AG10803 (cell line): ENCODE measurements around the gene APH1A.

Experiments used
- DNase-seq: peaks from one replicate; pipeline ENCODE4 v3.0.0; 2010; ENCODE audit warnings: low read depth
- H3K4me3 ChIP-seq: 2 replicates; pipeline ENCODE4 v1.5.1; 2011; ENCODE audit warnings: mild to moderate bottlenecking, low read length, control low read depth
- CTCF ChIP-seq: conservative IDR thresholded peaks from 2 replicates; pipeline ENCODE4 v1.5.1; 2011; ENCODE audit warnings: mild to moderate bottlenecking, low read length, control low read depth, inconsistent platforms

Gene APH1A

DNA sequence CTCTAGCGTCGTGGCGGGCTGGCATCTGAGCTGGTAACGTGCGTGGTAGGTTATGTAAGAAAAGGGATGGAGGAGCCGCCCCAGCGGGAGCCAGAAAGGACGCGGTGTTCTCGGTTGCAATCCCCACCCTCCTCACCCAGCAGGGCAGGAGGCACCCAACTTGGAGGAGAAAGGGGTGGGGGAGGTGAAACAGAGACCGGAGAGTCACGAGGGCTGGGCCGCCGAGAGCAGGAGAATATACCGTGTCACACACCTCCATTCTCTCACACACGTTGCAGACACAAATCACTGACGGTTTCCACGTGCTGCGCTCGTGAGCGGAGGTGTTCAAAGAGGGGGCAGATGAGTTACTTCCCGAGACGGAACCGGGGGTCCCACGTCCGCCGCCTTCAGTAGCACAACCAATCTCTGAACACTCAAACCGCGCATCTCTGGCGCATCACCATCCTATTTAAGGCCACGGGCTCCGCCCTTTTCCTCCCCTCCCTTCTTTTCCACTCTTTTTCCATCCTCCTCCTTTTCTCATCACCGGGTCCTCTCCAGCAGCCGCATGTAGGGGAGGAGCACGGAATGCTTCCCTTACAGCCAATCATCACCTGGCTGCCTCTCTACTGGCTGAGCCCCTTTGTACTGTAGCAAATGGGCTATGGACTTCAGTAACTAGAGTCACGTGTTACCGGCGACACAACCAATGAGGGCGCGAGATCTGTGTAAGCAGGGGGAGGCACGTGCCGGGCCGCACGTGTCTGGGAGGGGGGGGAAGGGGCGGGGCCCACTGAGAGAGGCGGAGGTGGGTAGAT is 13.1 kb upstream of the APH1A start, which contains the start of gene CIART:
TSS of gene CIART (plus strand) at position 797 of the 800 bp plus-strand sequence. CDS start 714 bp downstream, outside the sequence.
- no peak for TF ChIP-seq CTCF
- H3K4me3 ChIP-seq = peak within 1 kb of the TSS; percentile 82
- peak; percentile 100 for DNase-seq

- TF ChIP-seq CTCF = peak; percentile 78
- DNase-seq = peak; percentile 72
- H3K4me3 ChIP-seq = peak overlapping the region; percentile 82
Observed at GRCh38 chr1:150281221-150281757, 12.5 kb upstream of the APH1A start.

DNA sequence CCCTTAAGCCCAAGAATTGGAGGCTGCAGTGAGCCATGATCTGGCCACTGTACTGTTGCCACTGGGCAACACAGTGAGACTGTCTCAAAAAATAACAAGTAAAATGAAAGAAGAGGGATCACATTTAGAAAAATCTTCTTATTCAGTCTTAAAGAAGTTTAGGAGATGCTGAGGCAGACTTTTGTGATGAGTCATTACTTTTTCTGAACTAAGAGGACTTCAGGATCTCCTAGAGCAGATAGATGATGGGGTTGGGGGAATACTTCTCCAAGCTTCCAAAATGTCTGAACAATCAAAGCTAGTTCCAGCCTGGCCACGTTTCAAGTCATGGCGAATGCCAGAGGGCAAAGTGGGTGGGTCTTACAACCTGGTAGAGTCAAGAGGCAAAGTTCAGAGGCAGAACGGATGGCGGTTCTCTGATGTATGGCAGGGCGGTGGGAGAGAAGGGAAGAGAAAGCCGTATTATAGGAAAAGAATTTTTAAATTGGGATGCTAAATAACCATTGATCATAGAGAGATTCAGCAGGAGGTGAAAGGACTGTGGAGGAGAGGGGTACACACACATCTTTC is 11.4 kb upstream of the APH1A start:
- DNase-seq = no peak
- H3K4me3 ChIP-seq = no peak overlapping the region
- TF ChIP-seq CTCF = no peak

- TF ChIP-seq CTCF = no peak
- H3K4me3 ChIP-seq = no peak overlapping the region
- no peak for DNase-seq
Observed at GRCh38 chr1:150273311-150273710, 4.5 kb upstream of the APH1A start.

GRCh38 chr1:150271291-150271959 is 2.6 kb upstream of the APH1A start:
- TF ChIP-seq CTCF = no peak
- no peak overlapping the region for H3K4me3 ChIP-seq
- DNase-seq = no peak

GRCh38 chr1:150269451-150269850 is 635 bp upstream of the APH1A start:
- no peak for TF ChIP-seq CTCF

GRCh38 chr1:150268340-150268704 is 494 bp downstream of the APH1A start:
- peak overlapping the region; percentile 94 for H3K4me3 ChIP-seq
- TF ChIP-seq CTCF = no peak
- peak; percentile 28 for DNase-seq

More at GRCh38 chr1:150269451-150269850, 635 bp upstream of the APH1A start:
- DNase-seq = no peak
- H3K4me3 ChIP-seq = peak overlapping the region; percentile 94
